SK-N-MC (cell line): ENCODE results near the gene RNF213.
"Not testable (repeated sequence)": the region's sequence is repeated elsewhere in the genome, so short reads cannot be mapped to it uniquely, and the experiment has no call there.

Experiments used
- DNase-seq: peaks from one replicate; pipeline ENCODE4 v3.0.0-alpha.2; 2011; ENCODE audit warnings: low read depth, low spot score
- H3K27ac ChIP-seq: fragments of 200-600 bp; sonication (generic); 2 replicates; pipeline ENCODE4 v1.5.1; 2016; ENCODE audit warnings: mixed run types
- H3K36me3 ChIP-seq: fragments of 200-600 bp; sonication (generic); 2 replicates; pipeline ENCODE4 v1.6.1; 2017; ENCODE audit warnings: antibody characterized with exemption, low read length, mixed read lengths; ENCODE audit not compliant: insufficient read depth
- H3K4me3 ChIP-seq: fragments of 200-600 bp; sonication (generic); 2 replicates; pipeline ENCODE4 v1.5.1; 2016
- H3K9ac ChIP-seq: fragments of 200-600 bp; sonication (generic); 2 replicates; pipeline ENCODE4 v1.8.0; 2017; ENCODE audit warnings: mixed run types, mixed read lengths; ENCODE audit not compliant: insufficient read length
- H3K9me3 ChIP-seq: fragments of 200-600 bp; sonication (generic); 2 replicates; pipeline ENCODE4 v1.6.1; 2017; ENCODE audit warnings: low read depth, mild to moderate bottlenecking, antibody characterized with exemption, low read length, moderate library complexity, mixed read lengths
- EZH2 ChIP-seq: fragments of 200-600 bp; sonication (generic); IDR thresholded peaks from one replicate; pipeline ENCODE4 v1.6.1; 2017; ENCODE audit warnings: antibody characterized with exemption
- FOXP2 ChIP-seq: optimal IDR thresholded peaks from 2 replicates; pipeline ENCODE3; 2011; ENCODE audit warnings: mild to moderate bottlenecking, moderate library complexity; ENCODE audit not compliant: insufficient read depth; ENCODE audit errors: extremely low read length, control extremely low read depth
- POLR2AphosphoS5 ChIP-seq: IDR thresholded peaks from 2 replicates; pipeline ENCODE4 v1.6.1; 2012; ENCODE audit warnings: mild to moderate bottlenecking, low read depth, low read length, borderline replicate concordance

Gene RNF213

DNA sequence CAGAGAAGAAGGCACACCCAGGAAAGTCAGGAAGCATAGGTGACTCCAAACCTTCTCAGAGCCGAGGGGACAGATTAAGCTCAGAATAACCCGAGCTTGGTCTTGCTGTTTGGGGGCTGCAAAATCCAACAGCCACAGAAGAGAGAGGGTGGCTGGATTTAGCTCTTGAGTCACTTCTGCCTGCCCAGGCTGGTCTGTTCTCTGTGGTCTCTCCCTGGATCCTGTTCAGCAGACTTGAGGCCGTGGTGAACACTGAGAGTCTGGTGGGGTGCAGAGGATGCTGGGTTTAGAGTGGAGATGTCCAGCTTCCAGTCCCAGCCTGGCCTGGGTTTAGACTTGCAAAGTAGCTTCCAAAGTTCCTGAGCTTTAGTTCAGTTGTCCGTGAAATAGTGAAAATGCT is 31.6 kb upstream of the RNF213 start:
- no peak overlapping the region for H3K9ac ChIP-seq
- H3K36me3 ChIP-seq, result no peaks in the 10 kb centered on the region
- no peaks in the 10 kb centered on the region; the same call in 1 of the 2 replicates for H3K9me3 ChIP-seq
- no peak overlapping the region for H3K27ac ChIP-seq
- no peak for DNase-seq
- H3K4me3 ChIP-seq, result no peak overlapping the region
- no peak for TF ChIP-seq POLR2AphosphoS5

DNA sequence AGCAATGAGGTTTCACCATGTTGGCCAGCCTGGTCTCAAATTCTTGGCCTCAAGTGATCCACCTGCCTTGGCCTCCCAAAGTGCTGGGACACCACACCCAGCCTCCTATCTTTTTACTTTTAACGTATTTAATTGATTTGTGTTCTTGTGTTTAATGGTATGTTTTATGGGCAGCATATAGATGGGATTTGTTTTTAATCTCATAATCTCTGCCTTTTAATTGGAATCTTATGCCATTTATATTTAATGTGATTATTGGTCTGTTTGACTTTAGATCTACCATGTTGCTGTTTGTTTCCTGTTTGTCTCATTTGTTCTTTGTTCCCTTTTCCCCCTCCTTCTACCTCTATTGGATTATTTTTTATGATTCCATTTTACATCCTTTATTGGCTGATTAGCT is 28.2 kb upstream of the RNF213 start:
- no peaks in the 10 kb centered on the region for H3K36me3 ChIP-seq
- H3K9ac ChIP-seq, result no peak overlapping the region
- H3K27ac ChIP-seq, result no peak overlapping the region
- no peak for TF ChIP-seq EZH2
- no peak for TF ChIP-seq FOXP2
- no peak for TF ChIP-seq POLR2AphosphoS5
- no peak for DNase-seq
- H3K9me3 ChIP-seq, result no peaks in the 10 kb centered on the region; the same call in 1 of the 2 replicates
- H3K4me3 ChIP-seq, result no peak overlapping the region

- Histone ChIP-seq H3K36me3 (no peaks in the 10 kb centered on the region), H3K4me3 (no peak overlapping the region), H3K27ac (no peak overlapping the region), H3K9me3 (no peaks in the 10 kb centered on the region; the same call in 1 of the 2 replicates), H3K9ac (no peak overlapping the region)
- no peak for DNase-seq
- TF ChIP-seq EZH2 (no peak), POLR2AphosphoS5 (no peak), FOXP2 (no peak)
Measured at GRCh38 chr17:80233202-80233601, 27.4 kb upstream of the RNF213 start.

DNA sequence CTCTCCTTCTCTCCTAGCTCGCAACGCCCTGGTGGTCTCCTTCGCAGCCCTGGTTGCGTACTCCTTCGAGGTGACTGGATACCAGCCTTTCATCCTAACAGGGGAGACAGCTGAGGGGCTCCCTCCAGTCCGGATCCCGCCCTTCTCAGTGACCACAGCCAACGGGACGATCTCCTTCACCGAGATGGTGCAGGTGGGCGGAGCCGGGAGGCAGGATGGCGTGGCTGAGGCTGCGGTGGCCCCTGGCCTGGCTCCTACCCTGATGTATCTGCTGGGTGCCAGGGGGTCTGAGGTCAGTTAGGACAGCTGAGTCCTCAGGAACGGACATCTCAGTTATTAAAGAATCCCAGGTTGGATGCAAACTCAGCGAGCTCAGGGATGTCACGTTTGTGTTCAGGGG is 23.7 kb upstream of the RNF213 start:
- Histone ChIP-seq H3K27ac (no peak overlapping the region), H3K9ac (no peak overlapping the region)
- TF ChIP-seq FOXP2 (no peak), POLR2AphosphoS5 (no peak), EZH2 (no peak)

GRCh38 chr17:80237386-80237785 is 23.3 kb upstream of the RNF213 start:
- DNase-seq, result no peak
- H3K4me3 ChIP-seq, result no peak overlapping the region
- H3K9ac ChIP-seq, result no peak overlapping the region
- no peak overlapping the region for H3K27ac ChIP-seq
- no peaks in the 10 kb centered on the region; the same call in 1 of the 2 replicates for H3K9me3 ChIP-seq
- H3K36me3 ChIP-seq, result no peaks in the 10 kb centered on the region
- TF ChIP-seq FOXP2 (no peak), POLR2AphosphoS5 (no peak), EZH2 (no peak)

More for the DNA sequence above, 23.7 kb upstream of the RNF213 start:
- DNase-seq, result no peak
- Histone ChIP-seq H3K4me3 (no peak overlapping the region), H3K9me3 (no peaks in the 10 kb centered on the region; the same call in 1 of the 2 replicates), H3K36me3 (no peaks in the 10 kb centered on the region)

- no peak overlapping the region for H3K4me3 ChIP-seq
- DNase-seq, result no peak
- no peaks in the 10 kb centered on the region for H3K36me3 ChIP-seq
- no peak overlapping the region for H3K9ac ChIP-seq
- TF ChIP-seq EZH2 (no peak), POLR2AphosphoS5 (no peak), FOXP2 (no peak)
- H3K27ac ChIP-seq, result no peak overlapping the region
- H3K9me3 ChIP-seq, result no peaks in the 10 kb centered on the region
Measured at GRCh38 chr17:80242505-80242904, 18.1 kb upstream of the RNF213 start.

DNA sequence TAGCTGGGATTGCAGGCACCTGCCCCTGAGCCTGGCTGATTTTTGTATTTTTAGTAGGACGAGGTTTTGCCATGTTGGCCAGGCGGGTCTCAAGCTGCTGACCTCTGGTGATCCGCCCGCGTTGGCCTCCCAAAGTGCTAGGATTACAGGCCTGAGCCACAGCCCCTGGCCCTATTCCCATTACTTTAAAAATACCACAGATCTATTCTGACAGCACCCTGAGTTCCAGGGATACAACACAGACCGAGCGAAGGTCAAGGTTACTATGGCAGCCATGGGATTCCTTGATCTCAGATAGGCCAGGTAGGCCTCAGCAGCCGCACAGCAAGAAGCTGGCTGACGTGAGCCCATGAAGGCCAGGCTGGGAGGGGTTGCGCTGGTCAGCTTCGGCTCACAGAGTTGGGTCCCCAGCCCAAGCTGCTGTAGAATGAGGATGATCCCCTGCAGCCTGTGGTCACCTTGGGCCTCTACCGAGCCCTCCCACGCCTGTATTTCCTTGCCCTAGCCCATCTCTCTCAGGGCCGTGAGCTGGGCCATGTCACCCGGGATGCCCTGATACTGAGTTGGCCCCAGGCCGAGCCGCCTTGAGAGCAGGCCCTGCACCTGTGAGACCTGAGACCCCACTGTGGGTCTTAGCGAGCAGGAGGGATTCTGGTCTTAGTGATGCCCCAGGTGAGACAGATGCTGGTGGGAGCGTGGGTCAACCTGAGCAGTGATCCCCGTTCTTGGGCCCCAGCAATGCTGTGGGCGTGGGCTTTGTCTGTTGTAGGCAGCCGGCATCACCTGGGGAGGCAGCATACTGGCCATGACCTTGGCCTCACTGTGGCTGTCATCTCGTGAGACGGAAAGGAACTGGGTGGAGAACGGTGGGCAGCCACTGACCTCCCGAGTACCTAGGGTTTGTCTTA is 16.9 kb upstream of the RNF213 start:
- DNase-seq, result no peak
- Histone ChIP-seq H3K36me3 (no peaks in the 10 kb centered on the region), H3K9me3 (no peaks in the 10 kb centered on the region), H3K9ac (no peak overlapping the region), H3K27ac (no peak overlapping the region), H3K4me3 (no peak overlapping the region)
- TF ChIP-seq POLR2AphosphoS5 (no peak), EZH2 (no peak), FOXP2 (no peak)

DNA sequence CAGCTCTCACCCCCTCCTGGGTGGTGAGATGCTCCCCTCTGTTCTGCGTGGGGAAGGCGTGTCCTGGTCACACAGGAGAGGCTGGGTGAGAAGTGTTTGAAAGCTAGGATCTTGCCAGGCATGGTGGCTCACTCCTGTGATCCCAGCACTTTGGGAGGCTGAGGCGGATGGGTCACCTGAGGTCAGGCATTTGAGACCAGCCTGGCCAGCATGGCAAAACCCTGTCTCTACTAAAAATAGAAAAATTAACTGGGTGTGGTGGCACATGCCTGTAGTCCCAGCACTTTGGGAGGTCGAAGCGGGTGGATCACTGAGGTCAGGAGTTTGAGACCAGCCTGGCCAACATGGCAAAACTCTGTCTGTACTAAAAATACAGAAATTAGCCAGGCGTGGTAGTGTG is 16.2 kb upstream of the RNF213 start:
- not testable (repeated sequence) for H3K36me3 ChIP-seq, H3K9ac ChIP-seq, H3K9me3 ChIP-seq, H3K27ac ChIP-seq, H3K4me3 ChIP-seq, DNase-seq

DNA sequence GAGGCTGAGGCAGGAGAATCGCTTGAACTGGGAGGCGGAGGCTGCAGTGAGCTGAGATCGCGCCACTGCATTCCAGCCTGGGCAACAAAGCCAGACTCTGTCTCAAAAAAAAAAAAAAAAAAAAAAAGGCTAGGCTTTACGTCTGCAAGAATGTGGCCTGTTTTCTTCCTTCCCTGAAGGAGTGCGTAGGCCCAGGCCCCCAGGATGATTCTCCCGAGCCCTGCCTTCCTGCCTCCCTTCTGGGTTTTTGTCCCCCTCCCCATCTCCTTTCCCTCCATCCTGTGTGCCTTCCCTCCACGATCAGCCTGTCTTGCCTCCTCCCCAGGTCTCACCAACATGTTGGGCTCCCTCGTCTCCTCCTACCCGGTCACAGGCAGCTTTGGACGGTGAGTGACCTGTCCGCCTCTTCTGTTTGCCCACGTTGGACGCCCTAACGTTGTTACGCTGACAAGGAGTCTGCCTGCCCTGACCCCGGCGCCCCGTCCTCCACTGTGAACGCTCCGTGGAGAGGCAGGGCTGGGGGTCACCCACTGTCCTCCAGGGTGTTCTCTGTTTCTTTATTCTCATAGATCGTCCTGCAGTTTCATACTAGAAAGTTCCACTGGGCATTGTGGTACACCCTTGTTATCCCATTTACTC is 15.7 kb upstream of the RNF213 start:
- no peak for DNase-seq
- Histone ChIP-seq H3K27ac (no peak overlapping the region), H3K9me3 (no peaks in the 10 kb centered on the region), H3K4me3 (no peak overlapping the region), H3K9ac (no peak overlapping the region), H3K36me3 (no peaks in the 10 kb centered on the region)
- TF ChIP-seq FOXP2 (no peak), EZH2 (no peak), POLR2AphosphoS5 (no peak)
